Hepatocyte (in vitro differentiated cells): Measurements from ENCODE around the gene RESP18. TPM values are rescaled to one million over a fixed set of nuclear protein-coding genes. Genes with fewer than 3 reads are reported as not detected.

Experiments
- DNase-seq: peaks from one replicate; pipeline ENCODE4 v3.0.0-alpha.2; 2016; ENCODE audit warnings: low spot score
- H2AFZ ChIP-seq: fragments of 200-600 bp; sonication (generic); 2 replicates; pipeline ENCODE4 v1.6.0; 2016; ENCODE audit warnings: antibody characterized with exemption, mild to moderate bottlenecking
- H3K27ac ChIP-seq: fragments of 200-600 bp; sonication (generic); 2 replicates; pipeline ENCODE4 v1.5.1; 2016; ENCODE audit warnings: mild to moderate bottlenecking
- H3K27me3 ChIP-seq: fragments of 200-600 bp; sonication (generic); 2 replicates; pipeline ENCODE4 v1.6.1; 2016
- H3K36me3 ChIP-seq: fragments of 200-600 bp; sonication (generic); replicated peaks from 2 replicates; pipeline ENCODE4 v1.5.1; 2016; ENCODE audit warnings: low read depth; ENCODE audit not compliant: insufficient read depth
- H3K4me1 ChIP-seq: fragments of 200-600 bp; sonication (generic); 2 replicates; pipeline ENCODE4 v1.5.1; 2016; ENCODE audit warnings: mild to moderate bottlenecking, moderate library complexity; ENCODE audit not compliant: insufficient read depth
- H3K4me2 ChIP-seq: fragments of 200-600 bp; sonication (generic); 2 replicates; pipeline ENCODE4 v1.6.0; 2016
- H3K4me3 ChIP-seq: fragments of 200-600 bp; sonication (generic); 2 replicates; pipeline ENCODE4 v1.5.1; 2016; ENCODE audit warnings: mild to moderate bottlenecking
- H3K79me2 ChIP-seq: fragments of 200-600 bp; sonication (generic); 2 replicates; pipeline ENCODE4 v1.6.0; 2017; ENCODE audit warnings: mild to moderate bottlenecking
- H3K9me2 ChIP-seq: fragments of 200-600 bp; sonication (generic); replicated peaks from 2 replicates; pipeline ENCODE4 v1.6.0; 2017; ENCODE audit warnings: mild to moderate bottlenecking; ENCODE audit not compliant: insufficient read depth
- H3K9me3 ChIP-seq: fragments of 200-600 bp; sonication (generic); 2 replicates; pipeline ENCODE4 v1.5.1; 2016; ENCODE audit warnings: low read depth, mild to moderate bottlenecking
- H4K20me1 ChIP-seq: fragments of 200-600 bp; sonication (generic); 2 replicates; pipeline ENCODE4 v1.6.0; 2016; ENCODE audit warnings: mild to moderate bottlenecking; ENCODE audit not compliant: insufficient read depth, poor library complexity, severe bottlenecking
- CTCF ChIP-seq: fragments of 200-600 bp; sonication (generic); IDR thresholded peaks from 2 replicates; pipeline ENCODE4 v1.5.1; 2016; ENCODE audit warnings: antibody characterized with exemption, mild to moderate bottlenecking; ENCODE audit not compliant: poor library complexity
- EZH2 ChIP-seq: fragments of 200-600 bp; sonication (generic); IDR thresholded peaks from 2 replicates; pipeline ENCODE4 v1.6.1; 2016; ENCODE audit warnings: antibody characterized with exemption, mild to moderate bottlenecking, borderline replicate concordance
- EZH2phosphoT487 ChIP-seq: fragments of 200-600 bp; sonication (generic); IDR thresholded peaks from one replicate; pipeline ENCODE4 v1.6.1; 2018; ENCODE audit warnings: antibody characterized with exemption, mild to moderate bottlenecking, low read depth, moderate library complexity; ENCODE audit not compliant: unreplicated experiment, severe bottlenecking
- WGBS: methylation state at CpG from one replicate; pipeline ENCODE4 v1.1.6; 2016; ENCODE audit warnings: low lambda C conversion rate; ENCODE audit errors: missing lambda C conversion rate; 5-methylcytosine and 5-hydroxymethylcytosine counted together
- polyA plus RNA-seq: library from polyadenylated mRNA; unstranded; fragments of >200 nt; fragmentation: Nextera tagmentation; extraction: Ambion mirVana; gene quantifications from 2 replicates; pipeline ENCODE4 v1.2.1, GENCODE V29; 2016
- total RNA-seq: library from RNA; depleted of rRNA; stranded (reverse); fragments of >200 nt; gene quantifications from 2 replicates; pipeline ENCODE4 v1.2.3, GENCODE V29; 2014

Gene RESP18
- total and polyA plus RNA-seq, 2 experiments from 2014 or later = not detected

- H3K4me3 ChIP-seq = no peak overlapping the region
- H3K9me3 ChIP-seq = no peaks in the 10 kb centered on the region
- DNase-seq = no peak
- no peak overlapping the region for H3K4me2 ChIP-seq
- TF ChIP-seq EZH2 (no peak), EZH2phosphoT487 (no peak), CTCF (no peak)
- no peaks in the 10 kb centered on the region for H3K79me2 ChIP-seq
- no peak overlapping the region for H2AFZ ChIP-seq
- no peaks in the 10 kb centered on the region for H3K9me2 ChIP-seq
- H3K27ac ChIP-seq = no peak overlapping the region
- no peaks in the 10 kb centered on the region for H4K20me1 ChIP-seq
- no peaks in the 10 kb centered on the region for H3K36me3 ChIP-seq
- H3K4me1 ChIP-seq = no peaks in the 10 kb centered on the region
- H3K27me3 ChIP-seq = peaks cover 53% of the 10 kb centered on the region
- WGBS = 51% methylated on average over 5 of the region's 5 CpGs
These were observed 2.8 kb upstream of the RESP18 start for GRCh38 chr2:219335373-219335786.

GRCh38 chr2:219334076-219334475 lies 1.5 kb upstream of the RESP18 start:
- Histone ChIP-seq H3K9me3 (no peaks in the 10 kb centered on the region), H2AFZ (no peak overlapping the region), H3K27me3 (peaks cover 59% of the 10 kb centered on the region), H3K4me3 (no peak overlapping the region), H3K9me2 (no peaks in the 10 kb centered on the region), H3K4me2 (no peak overlapping the region), H3K79me2 (no peaks in the 10 kb centered on the region), H4K20me1 (no peaks in the 10 kb centered on the region), H3K4me1 (no peaks in the 10 kb centered on the region), H3K27ac (no peak overlapping the region), H3K36me3 (no peaks in the 10 kb centered on the region)
- no peak for DNase-seq
- TF ChIP-seq CTCF = no peak
- TF ChIP-seq EZH2phosphoT487 = no peak
- no peak for TF ChIP-seq EZH2
- 98% methylated on average over 2 of the region's 2 CpGs for WGBS

- Histone ChIP-seq H3K9me2 (no peaks in the 10 kb centered on the region), H3K4me3 (no peak overlapping the region), H3K4me2 (no peak overlapping the region), H3K4me1 (no peaks in the 10 kb centered on the region), H3K9me3 (no peaks in the 10 kb centered on the region), H3K27ac (no peak overlapping the region), H3K27me3 (peaks cover 67% of the 10 kb centered on the region), H4K20me1 (no peaks in the 10 kb centered on the region), H3K79me2 (no peaks in the 10 kb centered on the region), H2AFZ (no peak overlapping the region), H3K36me3 (no peaks in the 10 kb centered on the region)
- 16% methylated on average over 39 of the region's 39 CpGs for WGBS
- no peak for TF ChIP-seq CTCF
- DNase-seq = peak; percentile 66
These were observed 857 bp downstream of the RESP18 start for GRCh38 chr2:219331560-219332213.

- no peaks in the 10 kb centered on the region for H4K20me1 ChIP-seq
- H3K4me3 ChIP-seq = no peak overlapping the region
- no peak for TF ChIP-seq EZH2
- TF ChIP-seq CTCF = no peak
- TF ChIP-seq EZH2phosphoT487 = no peak
- no peaks in the 10 kb centered on the region for H3K9me3 ChIP-seq
- no peaks in the 10 kb centered on the region for H3K79me2 ChIP-seq
- WGBS = 60% methylated on average over 2 of the region's 2 CpGs
- H3K4me2 ChIP-seq = no peak overlapping the region
- no peaks in the 10 kb centered on the region for H3K4me1 ChIP-seq
- H3K27ac ChIP-seq = no peak overlapping the region
- no peaks in the 10 kb centered on the region for H3K36me3 ChIP-seq
- H3K9me2 ChIP-seq = no peaks in the 10 kb centered on the region
- DNase-seq = no peak
- H3K27me3 ChIP-seq = peaks cover 52% of the 10 kb centered on the region
- H2AFZ ChIP-seq = no peak overlapping the region
These were observed 4.8 kb downstream of the RESP18 start for GRCh38 chr2:219327719-219328118.
